ENCODE data around the gene ATP6V0C. TPM values are rescaled to one million over a fixed set of nuclear protein-coding genes. Genes with fewer than 3 reads are reported as not detected.

The ATP6V0C gene
- total RNA-seq, 2 donors from 2014 or later: 107 to 133 TPM

- DNase-seq (ENCODE audit: low spot score): no peak
- intact Hi-C loops (cut with DNase I): no loop called here
These were observed 26.3 kb upstream of the ATP6V0C start for GRCh38 chr16:2487517-2487842.

DNA sequence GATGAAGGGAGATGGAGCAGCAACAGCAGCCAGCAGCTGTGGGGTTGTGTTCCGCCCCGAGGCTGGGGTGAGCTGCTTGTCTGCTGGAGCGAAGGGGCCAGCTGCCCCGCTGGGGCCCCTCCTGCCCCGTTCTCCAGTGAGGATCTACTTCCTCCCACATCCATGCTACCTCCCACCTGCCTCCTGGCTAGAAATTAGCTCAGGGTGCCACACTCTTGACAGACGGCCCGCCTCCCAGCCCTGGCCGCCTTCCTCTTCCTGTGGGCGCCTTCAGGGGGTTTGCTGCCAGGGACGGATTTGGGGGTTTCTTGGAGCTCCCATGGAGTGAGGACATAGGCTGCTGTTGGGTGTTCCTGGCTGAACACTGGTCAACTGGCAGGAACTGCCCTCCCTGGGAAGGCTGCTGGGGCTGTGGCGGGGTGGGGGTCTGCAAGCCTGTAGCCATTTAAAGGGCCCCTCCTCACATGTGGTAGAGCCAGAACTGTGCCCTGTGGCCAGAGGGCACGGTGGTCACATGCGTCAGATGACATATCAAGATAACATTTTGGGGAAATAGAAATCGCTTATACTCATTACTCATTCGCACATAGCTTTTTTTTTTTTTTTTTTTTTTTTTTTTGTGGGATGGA lies 25.7 kb upstream of the ATP6V0C start:
- intact Hi-C loops (cut with DNase I): no loop called here
- DNase-seq (ENCODE audit: low spot score): no peak

DNA sequence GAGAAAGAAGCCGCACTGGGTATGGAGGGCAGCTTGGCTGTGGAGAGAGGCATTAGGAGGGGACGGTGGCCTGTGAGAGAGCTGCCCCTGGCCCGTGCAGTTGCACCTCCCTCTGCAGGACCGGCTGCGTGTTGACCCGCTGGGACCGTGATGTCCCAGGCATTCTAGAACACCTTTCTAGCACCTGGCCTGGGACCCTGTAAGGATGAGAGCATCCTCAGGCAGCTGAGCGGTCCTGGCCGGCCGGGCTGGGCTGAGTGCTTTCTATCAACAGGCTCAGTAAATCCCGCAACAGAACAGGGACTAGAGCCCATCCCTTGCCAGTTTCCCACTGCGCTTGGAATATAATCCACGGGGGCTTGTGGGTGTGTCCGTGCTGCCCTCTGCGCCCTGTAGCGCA lies 24.2 kb upstream of the ATP6V0C start:
- no peak for DNase-seq (ENCODE audit: low spot score)
- intact Hi-C loops (cut with DNase I): no loop called here

DNA sequence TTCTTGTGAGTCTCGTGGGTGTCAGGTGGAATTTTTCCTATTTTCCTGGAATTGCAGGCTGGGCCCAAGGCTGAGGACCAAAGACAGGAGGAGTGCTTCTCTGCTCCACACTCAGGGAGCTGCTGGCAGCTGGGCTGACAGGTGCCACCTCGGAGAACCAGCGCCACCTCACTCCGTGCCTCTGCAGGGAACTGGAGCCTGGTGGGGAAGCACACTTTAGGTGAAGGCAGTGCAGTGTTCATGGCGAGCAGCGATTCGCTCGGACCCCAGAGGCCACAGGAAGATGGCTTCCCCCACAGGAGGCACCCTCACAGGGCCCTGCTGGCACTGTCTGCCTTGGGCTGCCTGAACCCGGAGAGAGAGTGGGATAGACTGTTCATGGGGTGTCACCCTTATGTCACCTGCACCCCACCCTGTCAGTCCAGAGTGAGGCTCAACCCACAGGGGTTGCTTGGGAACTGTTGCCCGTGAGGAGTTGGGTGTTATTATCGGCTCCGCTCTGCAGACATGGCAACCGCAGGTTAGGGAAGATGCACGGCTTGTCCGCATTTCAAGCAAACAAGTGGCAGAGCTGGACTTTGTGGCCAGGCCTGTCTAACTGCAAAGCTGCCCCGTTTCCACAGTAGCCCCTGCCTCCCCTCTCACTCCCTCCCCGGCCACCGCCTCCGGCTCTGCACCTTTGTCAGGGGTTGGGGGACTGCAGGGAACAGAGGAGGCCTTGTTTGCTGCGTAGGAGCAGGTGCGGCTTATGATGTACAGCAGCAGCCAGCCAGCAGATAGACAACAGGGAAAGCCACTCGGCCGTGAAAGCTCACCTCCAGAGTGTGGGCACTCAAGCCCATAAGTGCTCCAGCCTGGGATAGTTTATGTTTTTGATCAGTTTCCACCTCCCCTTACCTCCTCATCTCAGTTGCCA lies 23.3 kb upstream of the ATP6V0C start:
- intact Hi-C loops (cut with DNase I): loop anchor here in 1 of 2 donors (10.0 kb wide), 1 partner anchor 56 kb away; no protein-coding TSS in a partner anchor
- DNase-seq (ENCODE audit: low spot score): no peak

- intact Hi-C loops (cut with DNase I): loop anchor here in 1 of 2 donors (10.0 kb wide), 1 partner anchor 57 kb away; no protein-coding TSS in a partner anchor
These were observed 21.5 kb upstream of the ATP6V0C start for GRCh38 chr16:2492292-2492691.

DNA sequence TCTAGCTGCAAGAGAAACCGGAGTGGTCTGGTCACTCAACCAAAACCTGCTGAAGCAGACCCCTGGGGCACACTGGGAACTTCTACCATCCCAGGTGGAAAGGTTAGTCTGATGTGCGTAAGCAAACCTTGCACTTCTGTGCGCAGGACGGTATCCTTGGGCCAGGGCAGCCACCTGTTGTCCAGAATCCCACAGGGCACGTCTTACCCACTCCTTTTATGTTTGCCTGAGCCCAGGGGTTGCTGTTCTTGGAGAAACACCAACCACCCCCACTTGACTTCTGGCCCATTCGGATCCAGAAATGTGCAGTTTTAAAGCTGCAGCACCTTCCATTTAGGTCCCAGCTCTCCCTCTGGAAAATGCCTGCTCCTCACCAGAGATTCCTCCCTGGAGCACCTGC lies 20.1 kb upstream of the ATP6V0C start:
- intact Hi-C loops (cut with DNase I): loop anchor here in 1 of 2 donors (10.0 kb wide), 1 partner anchor 59 kb away; no protein-coding TSS in a partner anchor
- no peak for DNase-seq (ENCODE audit: low spot score)

More at GRCh38 chr16:2492292-2492691, 21.5 kb upstream of the ATP6V0C start:
- DNase-seq (ENCODE audit: low spot score): no peak

- no peak for DNase-seq (ENCODE audit: low spot score)
- intact Hi-C loops (cut with DNase I): loop anchor here in 1 of 2 donors (10.0 kb wide), 1 partner anchor 60 kb away; no protein-coding TSS in a partner anchor
These were observed 19.1 kb upstream of the ATP6V0C start for GRCh38 chr16:2494616-2495015.

GRCh38 chr16:2495041-2495440 lies 18.7 kb upstream of the ATP6V0C start:
- intact Hi-C loops (cut with DNase I): loop anchor here in 1 of 2 donors (10.0 kb wide), 1 partner anchor 60 kb away; no protein-coding TSS in a partner anchor

GRCh38 chr16:2496223-2497115 lies 17.3 kb upstream of the ATP6V0C start:
- intact Hi-C loops (cut with DNase I): loop anchor here in 1 of 2 donors (10.0 kb wide), 1 partner anchor 62 kb away; no protein-coding TSS in a partner anchor
- no peak for DNase-seq (ENCODE audit: low spot score)

More at GRCh38 chr16:2495041-2495440, 18.7 kb upstream of the ATP6V0C start:
- DNase-seq (ENCODE audit: low spot score): no peak

GRCh38 chr16:2497116-2497630 lies 16.6 kb upstream of the ATP6V0C start:
- no peak for DNase-seq (ENCODE audit: low spot score)
- intact Hi-C loops (cut with DNase I): loop anchor here in 1 of 2 donors (10.0 kb wide), 1 partner anchor 62 kb away; no protein-coding TSS in a partner anchor

DNA sequence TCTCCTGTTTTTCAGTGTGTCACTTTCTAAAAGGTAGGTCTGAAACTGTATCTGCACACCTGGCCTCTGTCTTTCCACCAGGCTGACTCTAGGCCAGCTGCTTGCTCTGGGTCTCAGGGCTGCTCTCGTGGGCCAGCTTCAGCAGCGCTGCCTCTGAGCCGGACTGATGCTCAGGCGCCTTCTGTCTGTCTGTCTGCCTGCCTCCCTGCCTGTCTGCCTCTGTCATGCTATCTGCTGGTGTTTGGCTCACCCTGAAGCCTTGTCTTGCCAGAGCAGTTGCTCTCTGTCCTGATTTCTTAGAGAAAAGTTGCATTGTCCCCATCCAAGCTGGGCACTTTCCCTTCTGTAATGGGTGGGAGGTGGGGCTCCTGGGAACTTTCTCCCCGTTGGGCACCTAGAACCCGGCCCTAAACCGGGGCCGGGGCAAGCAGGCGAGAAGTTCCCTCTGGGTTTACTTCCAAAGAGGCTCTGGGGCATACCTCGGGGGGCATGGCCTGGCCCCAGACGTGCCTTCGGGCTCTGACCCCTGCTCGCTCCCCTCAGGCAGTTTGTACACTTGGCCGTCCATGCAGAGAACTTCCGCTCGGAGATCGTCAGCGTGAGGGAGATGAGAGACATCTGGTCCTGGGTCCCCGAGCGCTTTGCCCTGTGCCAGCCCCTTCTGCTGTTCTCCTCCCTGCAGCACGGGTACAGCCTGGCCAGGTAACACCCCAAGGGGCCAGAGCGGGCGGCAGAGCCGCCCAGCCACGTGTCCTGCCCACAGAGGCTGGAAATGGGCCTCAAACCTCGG lies 15.9 kb upstream of the ATP6V0C start:
- DNase-seq (ENCODE audit: low spot score): no peak
- intact Hi-C loops (cut with DNase I): loop anchor here in 1 of 2 donors (10.0 kb wide), 1 partner anchor 63 kb away; no protein-coding TSS in a partner anchor

GRCh38 chr16:2498531-2499253 lies 15.1 kb upstream of the ATP6V0C start:
- intact Hi-C loops (cut with DNase I): loop anchor here in 1 of 2 donors (10.0 kb wide), 1 partner anchor 64 kb away; no protein-coding TSS in a partner anchor
- no peak for DNase-seq (ENCODE audit: low spot score)

GRCh38 chr16:2499454-2499853 lies 14.3 kb upstream of the ATP6V0C start:
- intact Hi-C loops (cut with DNase I): loop anchor here in 1 of 2 donors (10.0 kb wide), 1 partner anchor 65 kb away; no protein-coding TSS in a partner anchor

GRCh38 chr16:2499890-2500429 lies 13.8 kb upstream of the ATP6V0C start:
- no peak for DNase-seq (ENCODE audit: low spot score)
- intact Hi-C loops (cut with DNase I): loop anchor here (5.0 to 10.0 kb wide), 2 partner anchors 65 to 158 kb away; partner anchors contain the start of gene ABCA3 (in 2 of the 2)

More at GRCh38 chr16:2499454-2499853, 14.3 kb upstream of the ATP6V0C start:
- DNase-seq (ENCODE audit: low spot score): no peak

- intact Hi-C loops (cut with DNase I): loop anchor here (5.0 kb wide), 1 partner anchor 158 kb away; the partner anchor contains the start of gene ABCA3 (in 2 of the 2)
- DNase-seq (ENCODE audit: low spot score): no peak
These were observed 13.3 kb upstream of the ATP6V0C start for GRCh38 chr16:2500430-2500917.
